HFFc6 (cell line): ENCODE measurements around the gene TMEM185A. TPM values are rescaled to one million over a fixed set of nuclear protein-coding genes. Genes with fewer than 3 reads are reported as not detected.

ENCODE experiments used
- DNase-seq: peaks from one replicate; pipeline ENCODE4 v3.0.0-alpha.2; 2018
- H3K27ac Mint-ChIP-seq: 2 replicates; pipeline ENCODE4 v1.8.0; 2020; ENCODE audit warnings: mild to moderate bottlenecking, mixed read lengths
- H3K27me3 Mint-ChIP-seq: 2 replicates; pipeline ENCODE4 v1.8.0; 2021; ENCODE audit warnings: mild to moderate bottlenecking, moderate library complexity, mixed read lengths; ENCODE audit not compliant: insufficient read depth
- H3K36me3 Mint-ChIP-seq: 2 replicates; pipeline ENCODE4 v1.8.0; 2021; ENCODE audit warnings: low read depth, mixed read lengths
- H3K4me1 Mint-ChIP-seq: 2 replicates; pipeline ENCODE4 v1.8.0; 2020; ENCODE audit warnings: low read depth, mixed read lengths
- H3K4me3 Mint-ChIP-seq: 2 replicates; pipeline ENCODE4 v1.8.0; 2020; ENCODE audit warnings: mild to moderate bottlenecking, moderate library complexity, mixed read lengths
- H3K9me3 Mint-ChIP-seq: 2 replicates; pipeline ENCODE4 v1.8.0; 2020; ENCODE audit warnings: mild to moderate bottlenecking, mixed read lengths
- CTCF ChIP-seq: fragments of 200-600 bp; sonication (generic); IDR thresholded peaks from 2 replicates; pipeline ENCODE4 v1.5.0; 2021; ENCODE audit warnings: antibody characterized with exemption, mild to moderate bottlenecking
- total RNA-seq, 6 experiments: library from RNA; stranded (reverse); fragmentation: NEBNext Ultra II Directional; extraction: Animal tissue kit (Norgen Biotek cat#: 25700); gene quantifications; 2 replicates in 1 of 6; 3 replicates in 5 of 6; pipeline ENCODE4 v1.2.3, GENCODE V29; 2021

Gene TMEM185A
- total RNA-seq, 6 experiments from 2014 or later: 14.7 to 19.8 (median 16.4) TPM

DNA sequence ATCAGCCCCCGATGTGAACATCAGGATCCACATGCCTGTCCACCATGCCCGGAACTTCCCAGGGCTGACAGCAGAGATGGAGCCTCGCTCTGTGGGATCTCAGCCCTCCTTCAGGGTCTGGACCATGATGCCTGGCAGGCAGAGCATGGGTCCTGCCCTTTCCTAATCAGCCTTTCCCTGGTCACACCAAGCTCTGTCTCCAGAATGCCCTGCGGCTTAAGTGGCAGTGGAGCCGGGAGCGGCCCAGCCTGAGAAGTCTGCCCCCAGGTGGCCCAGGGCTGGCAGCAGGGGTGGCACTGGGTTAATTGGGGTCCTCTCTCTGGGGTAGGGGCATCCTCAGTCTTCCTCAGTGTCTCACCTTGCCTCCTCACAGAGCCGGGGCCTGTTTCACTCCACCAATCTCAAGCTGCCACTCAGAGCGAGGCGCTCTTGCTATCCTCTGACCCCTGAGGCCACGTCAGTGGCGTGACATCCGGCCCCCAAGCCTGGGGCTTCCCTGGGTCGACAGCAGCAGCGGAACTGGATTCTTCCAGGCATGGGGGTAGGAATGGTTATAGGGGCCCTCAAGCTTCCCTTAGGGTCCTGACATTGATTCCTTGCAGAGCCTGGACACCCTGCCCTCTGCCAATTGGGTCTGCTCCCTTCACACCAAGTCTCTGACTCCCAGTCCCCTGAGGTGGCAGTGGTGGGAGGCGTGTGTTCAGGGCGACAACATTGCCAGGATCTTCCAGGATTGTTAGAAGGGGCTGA lies 20.8 kb upstream of the TMEM185A start:
- DNase-seq: no peak
- Mint-ChIP-seq H3K27ac (no peak overlapping the region), H3K9me3 (no peaks in the 10 kb centered on the region), H3K4me3 (no peak overlapping the region), H3K4me1 (no peaks in the 10 kb centered on the region), H3K27me3 (peaks cover 5% of the 10 kb centered on the region), H3K36me3 (no peaks in the 10 kb centered on the region)
- no peak for TF ChIP-seq CTCF

DNA sequence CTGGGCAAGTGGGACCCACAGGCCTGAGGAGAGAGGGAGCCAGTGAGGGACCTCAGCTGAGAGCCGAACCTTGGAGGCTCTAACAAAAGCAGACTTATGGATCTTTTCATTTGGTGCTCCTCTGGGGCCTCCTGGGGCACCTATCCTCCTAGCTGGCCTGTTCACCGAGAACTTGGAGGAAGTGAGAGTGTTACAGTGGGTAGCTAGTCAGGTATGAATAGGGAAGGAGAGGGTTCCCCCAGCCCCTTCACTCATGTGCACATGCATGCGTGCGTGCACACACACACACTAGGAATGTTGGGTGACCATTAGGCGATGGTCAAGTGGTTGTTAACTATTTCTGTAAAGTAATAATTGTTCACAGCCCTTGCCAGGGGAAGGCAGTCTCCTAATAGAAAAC lies 18.6 kb upstream of the TMEM185A start:
- Mint-ChIP-seq H3K9me3 (no peaks in the 10 kb centered on the region), H3K27me3 (peaks cover 6% of the 10 kb centered on the region), H3K4me1 (no peaks in the 10 kb centered on the region), H3K36me3 (no peaks in the 10 kb centered on the region), H3K27ac (no peak overlapping the region), H3K4me3 (no peak overlapping the region)
- no peak for DNase-seq
- TF ChIP-seq CTCF: no peak

DNA sequence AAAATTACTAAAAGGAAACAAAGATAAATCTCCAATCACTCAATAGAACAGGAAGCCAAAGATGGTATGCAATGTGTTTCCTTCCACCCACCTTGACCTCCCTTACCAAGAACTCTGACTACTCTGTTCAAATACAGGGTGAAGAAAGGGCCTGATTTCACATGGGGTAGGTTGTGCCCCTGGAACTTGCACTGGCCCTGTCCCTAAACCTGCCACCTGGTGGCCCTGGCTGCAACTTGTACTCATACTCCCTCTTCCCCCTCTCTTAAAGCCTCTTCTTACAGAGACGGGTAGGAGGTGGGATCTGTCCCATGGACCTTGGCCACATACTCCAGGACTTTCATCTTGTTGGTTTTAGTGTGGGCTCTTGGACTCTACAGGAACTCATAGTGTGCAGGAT lies 17.3 kb upstream of the TMEM185A start:
- DNase-seq: no peak
- Mint-ChIP-seq H3K9me3 (no peaks in the 10 kb centered on the region), H3K4me3 (no peak overlapping the region), H3K27me3 (peaks cover 6% of the 10 kb centered on the region), H3K36me3 (no peaks in the 10 kb centered on the region), H3K4me1 (no peaks in the 10 kb centered on the region), H3K27ac (no peak overlapping the region)
- no peak for TF ChIP-seq CTCF

GRCh38 chrX:149647505-149647904 lies 15.9 kb upstream of the TMEM185A start:
- H3K27ac Mint-ChIP-seq: no peak overlapping the region
- H3K36me3 Mint-ChIP-seq: no peaks in the 10 kb centered on the region
- H3K9me3 Mint-ChIP-seq: no peaks in the 10 kb centered on the region

GRCh38 chrX:149643496-149643895 lies 11.9 kb upstream of the TMEM185A start:
- no peak overlapping the region for H3K4me3 Mint-ChIP-seq
- no peaks in the 10 kb centered on the region for H3K9me3 Mint-ChIP-seq
- no peak for TF ChIP-seq CTCF
- H3K27ac Mint-ChIP-seq: no peak overlapping the region
- no peaks in the 10 kb centered on the region for H3K36me3 Mint-ChIP-seq
- no peak for DNase-seq
- H3K4me1 Mint-ChIP-seq: peaks cover 14% of the 10 kb centered on the region
- H3K27me3 Mint-ChIP-seq: peaks cover 5% of the 10 kb centered on the region

More at GRCh38 chrX:149647505-149647904, 15.9 kb upstream of the TMEM185A start:
- peaks cover 6% of the 10 kb centered on the region for H3K27me3 Mint-ChIP-seq
- H3K4me1 Mint-ChIP-seq: no peaks in the 10 kb centered on the region
- DNase-seq: no peak
- no peak for TF ChIP-seq CTCF
- H3K4me3 Mint-ChIP-seq: no peak overlapping the region
